Smooth muscle cell (in vitro differentiated cells): ENCODE measurements around the gene PASK. TPM values are rescaled to one million over a fixed set of nuclear protein-coding genes. Genes with fewer than 3 reads are reported as not detected.

Experiments
- DNase-seq: peaks from one replicate; lab custom pipeline; 2025; ENCODE audit not compliant: unreplicated experiment; lab: John Stamatoyannopoulos, UW
- H2AFZ ChIP-seq: fragments of 200-600 bp; sonication (generic); 2 replicates; pipeline ENCODE4 v1.6.0; 2016; ENCODE audit warnings: antibody characterized with exemption, low read depth, mild to moderate bottlenecking
- H3F3A ChIP-seq: fragments of 200-600 bp; sonication (generic); 2 replicates; pipeline ENCODE4 v1.6.0; 2017; ENCODE audit warnings: antibody characterized with exemption, low read depth
- H3K27ac ChIP-seq: fragments of 200-600 bp; sonication (generic); 2 replicates; pipeline ENCODE4 v1.5.1; 2016; ENCODE audit warnings: low read depth, mild to moderate bottlenecking
- H3K27me3 ChIP-seq: fragments of 200-600 bp; sonication (generic); 2 replicates; pipeline ENCODE4 v1.6.1; 2016; ENCODE audit warnings: low read depth, mild to moderate bottlenecking
- H3K36me3 ChIP-seq: fragments of 200-600 bp; sonication (generic); 2 replicates; pipeline ENCODE4 v1.5.1; 2016; ENCODE audit warnings: low read depth
- H3K4me1 ChIP-seq: fragments of 200-600 bp; sonication (generic); 2 replicates; pipeline ENCODE4 v1.5.1; 2016; ENCODE audit warnings: low read depth
- H3K4me2 ChIP-seq: fragments of 200-600 bp; sonication (generic); 2 replicates; pipeline ENCODE4 v1.6.0; 2016; ENCODE audit warnings: mild to moderate bottlenecking
- H3K4me3 ChIP-seq: fragments of 200-600 bp; sonication (generic); 2 replicates; pipeline ENCODE4 v1.5.1; 2016; ENCODE audit warnings: mild to moderate bottlenecking
- H3K79me2 ChIP-seq: fragments of 200-600 bp; sonication (generic); 2 replicates; pipeline ENCODE4 v1.6.0; 2016; ENCODE audit warnings: low read depth, mild to moderate bottlenecking
- H3K9ac ChIP-seq: fragments of 200-600 bp; sonication (generic); 2 replicates; pipeline ENCODE4 v1.6.0; 2016; ENCODE audit warnings: low read depth
- H3K9me3 ChIP-seq: fragments of 200-600 bp; sonication (generic); replicated peaks from 2 replicates; pipeline ENCODE4 v1.5.1; 2016; ENCODE audit warnings: low read depth
- H4K20me1 ChIP-seq: fragments of 200-600 bp; sonication (generic); 2 replicates; pipeline ENCODE4 v1.6.0; 2016; ENCODE audit warnings: low read depth
- CTCF ChIP-seq: fragments of 200-600 bp; sonication (generic); IDR thresholded peaks from 2 replicates; pipeline ENCODE4 v1.5.1; 2017; ENCODE audit warnings: borderline replicate concordance, mild to moderate bottlenecking, antibody characterized with exemption; ENCODE audit not compliant: insufficient read depth, poor library complexity, severe bottlenecking
- WGBS: methylation state at CpG from one replicate; pipeline ENCODE4 v1.1.7; 2016; ENCODE audit warnings: low lambda C conversion rate; 5-methylcytosine and 5-hydroxymethylcytosine counted together
- polyA plus RNA-seq: library from polyadenylated mRNA; unstranded; fragments of >200 nt; fragmentation: Nextera tagmentation; extraction: Ambion mirVana; gene quantifications from 2 replicates; pipeline ENCODE4 v1.2.1, GENCODE V29; 2016
- total RNA-seq: library from RNA; depleted of rRNA; stranded (reverse); fragments of >200 nt; gene quantifications from 2 replicates; pipeline ENCODE4 v1.2.3, GENCODE V29; 2014

PASK gene
- total and polyA plus RNA-seq, 2 experiments from 2014 or later: 2.6 TPM

- H2AFZ ChIP-seq: no peak overlapping the region
- no peak overlapping the region for H3K27ac ChIP-seq
- H4K20me1 ChIP-seq: no peaks in the 10 kb centered on the region
- H3F3A ChIP-seq: no peaks in the 10 kb centered on the region
- no peak for TF ChIP-seq CTCF
- H3K4me3 ChIP-seq: no peak overlapping the region
- no peaks in the 10 kb centered on the region for H3K4me1 ChIP-seq
- DNase-seq: no peak
- H3K36me3 ChIP-seq: no peaks in the 10 kb centered on the region
- no peaks in the 10 kb centered on the region for H3K79me2 ChIP-seq
- H3K27me3 ChIP-seq: no peaks in the 10 kb centered on the region
- WGBS: 87% methylated on average over 6 of the region's 6 CpGs
- no peak overlapping the region for H3K4me2 ChIP-seq
- H3K9ac ChIP-seq: no peak overlapping the region
- H3K9me3 ChIP-seq: no peaks in the 10 kb centered on the region
Observed at GRCh38 chr2:241142063-241142462, 7.2 kb downstream of the PASK start.

GRCh38 chr2:241141214-241141770 lies 8.0 kb downstream of the PASK start:
- 93% methylated on average over 13 of the region's 14 CpGs for WGBS
- Histone ChIP-seq H3K9ac (no peak overlapping the region), H3K27me3 (no peaks in the 10 kb centered on the region)

GRCh38 chr2:241140445-241140840 lies 8.8 kb downstream of the PASK start:
- Histone ChIP-seq H3K4me1 (no peaks in the 10 kb centered on the region), H2AFZ (no peak overlapping the region), H3K9me3 (no peaks in the 10 kb centered on the region), H3K27me3 (no peaks in the 10 kb centered on the region), H3F3A (no peaks in the 10 kb centered on the region), H3K9ac (no peak overlapping the region), H4K20me1 (no peaks in the 10 kb centered on the region), H3K79me2 (no peaks in the 10 kb centered on the region), H3K36me3 (no peaks in the 10 kb centered on the region), H3K27ac (no peak overlapping the region), H3K4me2 (no peak overlapping the region), H3K4me3 (no peak overlapping the region)
- WGBS: 95% methylated on average over 10 of the region's 10 CpGs
- DNase-seq: no peak
- no peak for TF ChIP-seq CTCF

More at GRCh38 chr2:241141214-241141770, 8.0 kb downstream of the PASK start:
- H3K79me2 ChIP-seq: no peaks in the 10 kb centered on the region
- no peak for TF ChIP-seq CTCF
- DNase-seq: no peak
- H2AFZ ChIP-seq: no peak overlapping the region
- no peaks in the 10 kb centered on the region for H4K20me1 ChIP-seq
- H3K4me2 ChIP-seq: no peak overlapping the region
- no peaks in the 10 kb centered on the region for H3F3A ChIP-seq
- no peaks in the 10 kb centered on the region for H3K9me3 ChIP-seq
- H3K4me3 ChIP-seq: no peak overlapping the region
- H3K27ac ChIP-seq: no peak overlapping the region
- H3K4me1 ChIP-seq: no peaks in the 10 kb centered on the region
- no peaks in the 10 kb centered on the region for H3K36me3 ChIP-seq

GRCh38 chr2:241139531-241140444 lies 9.5 kb downstream of the PASK start:
- H3K4me3 ChIP-seq: no peak overlapping the region
- H3K27me3 ChIP-seq: no peaks in the 10 kb centered on the region
- no peaks in the 10 kb centered on the region for H3K79me2 ChIP-seq
- no peak overlapping the region for H3K27ac ChIP-seq
- no peak overlapping the region for H3K4me2 ChIP-seq
- H2AFZ ChIP-seq: no peak overlapping the region
- DNase-seq: no peak
- H3K36me3 ChIP-seq: no peaks in the 10 kb centered on the region
- TF ChIP-seq CTCF: no peak
- 80% methylated on average over 24 of the region's 24 CpGs for WGBS
- H4K20me1 ChIP-seq: no peaks in the 10 kb centered on the region
- H3K9me3 ChIP-seq: no peaks in the 10 kb centered on the region
- H3F3A ChIP-seq: no peaks in the 10 kb centered on the region
- no peaks in the 10 kb centered on the region for H3K4me1 ChIP-seq
- H3K9ac ChIP-seq: no peak overlapping the region
